ENCODE measurements around the gene SIGLEC8. TPM values are rescaled to one million over a fixed set of nuclear protein-coding genes. Genes with fewer than 3 reads are reported as not detected.

Gene SIGLEC8
- total RNA-seq, 2 experiments from 2014 or later = not detected

DNA sequence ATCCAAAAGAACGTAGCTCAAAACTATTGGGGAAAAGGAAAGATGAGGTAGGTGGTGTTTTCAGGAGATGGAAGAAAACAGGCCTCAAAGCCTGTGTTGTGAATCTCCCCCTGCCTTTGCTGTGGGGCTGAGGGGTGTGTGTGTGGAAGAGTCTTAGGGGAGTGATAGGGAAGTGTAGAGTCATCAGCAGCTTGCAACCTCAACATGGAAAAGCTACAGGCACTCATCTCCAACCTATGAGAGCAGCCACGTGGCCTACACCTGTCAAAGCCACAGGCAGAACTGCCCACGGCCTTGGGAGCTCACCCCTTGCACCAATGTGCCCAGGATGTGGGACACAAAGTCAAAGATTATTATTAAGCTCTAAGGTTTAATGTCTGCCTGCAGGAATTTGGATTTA is 47.6 kb upstream of the SIGLEC8 start:
- Histone ChIP-seq H3K4me1 (ENCODE audit: insufficient read depth, low read length, poor library complexity, severe bottlenecking) (no peaks in the 10 kb centered on the region), H3K9me3 (ENCODE audit: low read length) (no peaks in the 10 kb centered on the region), H3K4me2 (ENCODE audit: low read length) (no peak overlapping the region), H3K27ac (ENCODE audit: low read depth, low read length, poor library complexity, severe bottlenecking) (no peak overlapping the region), H3K36me3 (ENCODE audit: insufficient read depth, low read length) (no peaks in the 10 kb centered on the region), H3K4me3 (ENCODE audit: low read depth, low read length, poor library complexity, severe bottlenecking) (no peak overlapping the region), H3K9me2 (ENCODE audit: insufficient read depth, low read length) (no peaks in the 10 kb centered on the region), H4K20me1 (ENCODE audit: insufficient read depth, low read length) (no peaks in the 10 kb centered on the region), H2AFZ (ENCODE audit: low read length) (no peak overlapping the region), H3K79me2 (ENCODE audit: insufficient read depth, low read depth, low read length) (no peaks in the 10 kb centered on the region)
- ChIA-PET POLR2A (no interaction called here), CTCF (ENCODE audit: unreplicated experiment) (no interaction called here)
- TF ChIP-seq EZH2phosphoT487 (IDR thresholded peaks at IDR 0.05; ENCODE audit: borderline replicate concordance, low read depth, low read length) (no peak), CTCF (conservative IDR thresholded peaks at IDR 0.05; ENCODE audit: low read length) (no peak)
- BruUV-seq (replicated peaks) = no TSS peak
- no peak for DNase-seq (ENCODE audit: low spot score)
- intact Hi-C loops (cut with micrococcal nuclease; ENCODE audit: unreplicated experiment) = no loop called here

DNA sequence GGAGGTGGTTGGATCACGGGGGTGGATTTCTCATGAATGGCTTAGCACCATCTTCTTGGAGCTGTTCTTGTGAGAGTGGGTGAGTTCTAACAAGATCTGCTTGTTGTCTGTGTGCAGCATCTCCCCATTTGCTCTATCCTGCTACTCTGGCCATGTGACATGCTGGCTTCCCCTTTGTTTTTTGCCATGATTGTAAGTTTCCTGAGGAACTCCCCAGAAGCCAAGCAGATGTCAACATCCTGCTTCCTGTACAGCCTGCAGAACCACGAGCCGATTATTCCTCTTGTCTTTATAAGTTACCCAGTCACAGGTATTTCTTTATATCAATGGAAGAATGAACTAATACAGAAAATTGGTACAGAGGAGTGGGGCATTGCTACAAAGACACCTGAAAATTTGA is 45.6 kb upstream of the SIGLEC8 start:
- H3K36me3 ChIP-seq (ENCODE audit: insufficient read depth, low read length) = no peaks in the 10 kb centered on the region
- CTCF ChIA-PET (ENCODE audit: unreplicated experiment) = no interaction called here
- H4K20me1 ChIP-seq (ENCODE audit: insufficient read depth, low read length) = no peaks in the 10 kb centered on the region
- H3K79me2 ChIP-seq (ENCODE audit: insufficient read depth, low read depth, low read length) = no peaks in the 10 kb centered on the region
- no peaks in the 10 kb centered on the region for H3K9me3 ChIP-seq (ENCODE audit: low read length)
- no TSS peak for BruUV-seq (replicated peaks)
- H2AFZ ChIP-seq (ENCODE audit: low read length) = no peak overlapping the region
- intact Hi-C loops (cut with micrococcal nuclease; ENCODE audit: unreplicated experiment) = no loop called here
- no peak overlapping the region for H3K27ac ChIP-seq (ENCODE audit: low read depth, low read length, poor library complexity, severe bottlenecking)
- H3K4me1 ChIP-seq (ENCODE audit: insufficient read depth, low read length, poor library complexity, severe bottlenecking) = no peaks in the 10 kb centered on the region
- H3K4me3 ChIP-seq (ENCODE audit: low read depth, low read length, poor library complexity, severe bottlenecking) = no peak overlapping the region
- no peaks in the 10 kb centered on the region for H3K9me2 ChIP-seq (ENCODE audit: insufficient read depth, low read length)
- TF ChIP-seq EZH2phosphoT487 (IDR thresholded peaks at IDR 0.05; ENCODE audit: borderline replicate concordance, low read depth, low read length) = no peak
- TF ChIP-seq CTCF (conservative IDR thresholded peaks at IDR 0.05; ENCODE audit: low read length) = no peak
- POLR2A ChIA-PET = no interaction called here
- H3K4me2 ChIP-seq (ENCODE audit: low read length) = no peak overlapping the region
- DNase-seq (ENCODE audit: low spot score) = no peak

DNA sequence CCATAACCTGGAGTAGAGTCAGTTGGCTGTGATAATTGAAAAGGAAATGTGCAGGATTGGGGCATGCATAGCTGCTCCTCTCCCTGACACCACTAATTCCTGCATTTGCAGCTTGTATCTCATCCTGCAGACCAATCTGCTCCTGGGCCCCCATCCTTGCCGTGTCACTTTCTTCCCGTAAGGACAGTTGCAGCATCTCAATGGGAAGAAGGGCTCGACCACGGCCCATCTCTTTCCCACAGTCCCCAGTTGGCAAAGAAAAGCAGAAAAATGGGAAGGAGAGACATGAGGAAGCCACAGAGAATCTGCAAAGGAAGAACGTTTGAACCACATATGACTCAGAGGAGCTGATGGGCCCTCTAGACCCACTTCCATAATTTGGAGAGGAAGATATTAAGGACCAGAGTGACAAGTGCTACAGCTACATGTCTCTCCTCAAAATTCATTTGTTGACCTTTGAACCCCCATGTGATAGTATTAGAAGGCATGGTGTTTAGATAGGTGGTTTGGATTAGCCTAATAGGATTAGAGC is 45.1 kb upstream of the SIGLEC8 start:
- H3K79me2 ChIP-seq (ENCODE audit: insufficient read depth, low read depth, low read length) = no peaks in the 10 kb centered on the region
- no peaks in the 10 kb centered on the region for H3K9me2 ChIP-seq (ENCODE audit: insufficient read depth, low read length)
- H3K4me1 ChIP-seq (ENCODE audit: insufficient read depth, low read length, poor library complexity, severe bottlenecking) = no peaks in the 10 kb centered on the region
- no peak overlapping the region for H2AFZ ChIP-seq (ENCODE audit: low read length)
- H3K4me3 ChIP-seq (ENCODE audit: low read depth, low read length, poor library complexity, severe bottlenecking) = no peak overlapping the region
- H3K36me3 ChIP-seq (ENCODE audit: insufficient read depth, low read length) = no peaks in the 10 kb centered on the region
- TF ChIP-seq EZH2phosphoT487 (IDR thresholded peaks at IDR 0.05; ENCODE audit: borderline replicate concordance, low read depth, low read length) (no peak), CTCF (conservative IDR thresholded peaks at IDR 0.05; ENCODE audit: low read length) (no peak)
- no peak overlapping the region for H3K4me2 ChIP-seq (ENCODE audit: low read length)
- CTCF ChIA-PET (ENCODE audit: unreplicated experiment) = no interaction called here
- H3K27ac ChIP-seq (ENCODE audit: low read depth, low read length, poor library complexity, severe bottlenecking) = no peak overlapping the region
- no peaks in the 10 kb centered on the region for H4K20me1 ChIP-seq (ENCODE audit: insufficient read depth, low read length)
- intact Hi-C loops (cut with micrococcal nuclease; ENCODE audit: unreplicated experiment) = no loop called here
- H3K9me3 ChIP-seq (ENCODE audit: low read length) = no peaks in the 10 kb centered on the region
- POLR2A ChIA-PET = no interaction called here
- DNase-seq (ENCODE audit: low spot score) = no peak
- no TSS peak for BruUV-seq (replicated peaks)
